HG03469 (cell line): Measurements from ENCODE around the gene CLSTN2.

ENCODE experiments used
- ATAC-seq: cut with Tn5 transposase; IDR thresholded peaks from one replicate; pipeline ENCODE4 v1.9.1; 2021; ENCODE audit warnings: mild to moderate bottlenecking, moderate library complexity, moderate number of reproducible peaks; ENCODE audit not compliant: unreplicated experiment

CLSTN2 gene

GRCh38 chr3:140440446-140440845 is 505.5 kb downstream of the CLSTN2 start:
- ATAC-seq, result no peak

GRCh38 chr3:140441006-140441405 is 506.0 kb downstream of the CLSTN2 start:
- no peak for ATAC-seq

- ATAC-seq, result no peak
Measured at GRCh38 chr3:140442621-140443020, 507.6 kb downstream of the CLSTN2 start.

GRCh38 chr3:140443073-140443472 is 508.1 kb downstream of the CLSTN2 start:
- no peak for ATAC-seq

GRCh38 chr3:140443806-140444205 is 508.8 kb downstream of the CLSTN2 start:
- ATAC-seq, result no peak

- ATAC-seq, result no peak
Measured at GRCh38 chr3:140446734-140447133, 511.7 kb downstream of the CLSTN2 start.

GRCh38 chr3:140447136-140447535 is 512.2 kb downstream of the CLSTN2 start:
- ATAC-seq, result no peak

- no peak for ATAC-seq
Measured at GRCh38 chr3:140448001-140448400, 513.0 kb downstream of the CLSTN2 start.

GRCh38 chr3:140449413-140450256 is 514.6 kb downstream of the CLSTN2 start:
- no peak for ATAC-seq

GRCh38 chr3:140453750-140454149 is 518.8 kb downstream of the CLSTN2 start:
- no peak for ATAC-seq

GRCh38 chr3:140455521-140456214 is 520.7 kb downstream of the CLSTN2 start:
- ATAC-seq, result no peak

GRCh38 chr3:140456974-140457373 is 522.0 kb downstream of the CLSTN2 start:
- ATAC-seq, result no peak

GRCh38 chr3:140459462-140459861 is 524.5 kb downstream of the CLSTN2 start:
- ATAC-seq, result no peak

GRCh38 chr3:140461250-140461649 is 526.3 kb downstream of the CLSTN2 start:
- ATAC-seq, result no peak

GRCh38 chr3:140463355-140463754 is 528.4 kb downstream of the CLSTN2 start:
- no peak for ATAC-seq

GRCh38 chr3:140465988-140466387 is 531.0 kb downstream of the CLSTN2 start:
- no peak for ATAC-seq

- ATAC-seq, result no peak
Measured at GRCh38 chr3:140466535-140466934, 531.5 kb downstream of the CLSTN2 start.

GRCh38 chr3:140467104-140467577 is 532.2 kb downstream of the CLSTN2 start:
- ATAC-seq, result no peak

GRCh38 chr3:140467796-140468315 is 532.9 kb downstream of the CLSTN2 start:
- ATAC-seq, result no peak

GRCh38 chr3:140468407-140468806 is 533.4 kb downstream of the CLSTN2 start:
- ATAC-seq, result no peak

- no peak for ATAC-seq
Measured at GRCh38 chr3:140469491-140469890, 534.5 kb downstream of the CLSTN2 start.

- no peak for ATAC-seq
Measured at GRCh38 chr3:140470211-140470610, 535.2 kb downstream of the CLSTN2 start.
